ENCODE data around the gene CEMP1. TPM values are rescaled to one million over a fixed set of nuclear protein-coding genes. Genes with fewer than 3 reads are reported as not detected.
"Not testable (repeated sequence)": the region's sequence is repeated elsewhere in the genome, so short reads cannot be mapped to it uniquely, and the experiment has no call there.

The CEMP1 gene
- not detected for total RNA-seq
- long read RNA-seq, donor 1, result 0 reads
- long read RNA-seq, donor 2, result 0 reads

- intact Hi-C loops (cut with DNase I), result no loop called here
- no peak for DNase-seq (ENCODE audit: low spot score)
Observed at GRCh38 chr16:2531371-2531695, at the start of gene CEMP1. TSS of gene CEMP1 (minus strand) at chr16:2531408. CDS start at chr16:2531073, 335 bp downstream.

DNA sequence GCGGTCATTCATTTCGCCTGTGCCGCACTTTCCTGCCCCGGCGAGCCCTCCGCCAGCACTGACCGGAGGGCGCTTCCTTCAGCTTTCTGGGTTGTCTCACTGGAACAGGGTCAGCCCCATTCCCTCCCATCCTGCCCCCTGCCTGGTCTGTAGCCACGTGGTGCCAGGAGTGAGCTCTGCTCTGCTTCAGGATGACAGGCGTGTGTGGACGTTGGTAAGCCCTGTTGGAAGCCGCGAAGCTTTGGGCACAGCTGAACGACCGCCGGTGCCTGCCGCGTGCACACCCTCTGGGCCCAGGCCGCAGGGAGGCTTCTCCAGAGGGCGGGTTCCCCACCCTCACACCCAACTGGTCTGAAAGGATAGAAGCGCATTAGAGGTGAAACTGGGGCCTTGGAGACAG, 49.6 kb upstream of the CEMP1 start:
- DNase-seq (ENCODE audit: low spot score); intact Hi-C loops (cut with DNase I): not testable (repeated sequence)

GRCh38 chr16:2580143-2580542, 48.9 kb upstream of the CEMP1 start:
- intact Hi-C loops (cut with DNase I), result not testable (repeated sequence)
- DNase-seq (ENCODE audit: low spot score), result peak; percentile 59

DNA sequence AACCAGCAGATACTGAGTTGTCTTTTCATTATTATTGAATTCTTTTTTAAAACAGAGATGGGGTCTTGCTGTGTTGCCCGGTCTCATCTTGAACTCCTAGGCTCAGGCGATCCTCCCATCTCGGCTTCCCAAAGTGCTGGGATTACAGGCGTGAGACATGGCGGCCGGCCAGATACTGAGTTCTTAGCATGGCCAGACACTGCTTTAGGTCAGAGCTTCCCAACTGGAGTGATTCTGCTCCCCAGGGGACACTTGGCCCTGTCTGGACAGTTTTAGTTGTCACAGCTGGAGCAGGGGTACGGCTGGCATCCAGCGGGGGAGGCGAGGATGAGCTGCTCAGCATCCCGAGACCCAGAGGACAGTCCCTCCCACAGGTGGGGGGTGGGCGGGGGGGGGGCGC, 47.7 kb upstream of the CEMP1 start:
- DNase-seq (ENCODE audit: low spot score); intact Hi-C loops (cut with DNase I): not testable (repeated sequence)

- intact Hi-C loops (cut with DNase I), result not testable (repeated sequence)
Observed at GRCh38 chr16:2577044-2577443, 45.8 kb upstream of the CEMP1 start.

GRCh38 chr16:2575839-2576238, 44.6 kb upstream of the CEMP1 start:
- peak; percentile 13 for DNase-seq (ENCODE audit: low spot score)
- intact Hi-C loops (cut with DNase I), result not testable (repeated sequence)

More at GRCh38 chr16:2577044-2577443, 45.8 kb upstream of the CEMP1 start:
- DNase-seq (ENCODE audit: low spot score), result not testable (repeated sequence)

DNA sequence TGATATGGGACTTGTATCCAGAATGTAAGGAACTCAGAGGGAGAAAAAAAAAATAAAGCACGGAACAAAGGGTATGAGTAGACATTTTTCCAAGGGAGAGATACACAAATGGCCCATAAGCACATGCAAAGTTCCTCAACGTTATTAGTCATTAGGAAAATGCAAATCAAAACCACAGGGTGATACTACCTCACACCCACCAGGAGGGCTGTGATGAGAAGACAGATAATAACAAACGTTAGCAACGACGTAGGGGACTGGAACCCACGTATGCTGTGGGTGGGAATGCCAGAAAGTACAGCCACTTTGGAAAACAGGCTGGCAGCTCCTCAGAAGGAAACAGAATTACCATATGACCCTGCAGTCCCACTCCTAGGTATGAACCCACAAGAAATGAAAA, 41.5 kb upstream of the CEMP1 start:
- DNase-seq (ENCODE audit: low spot score); intact Hi-C loops (cut with DNase I): not testable (repeated sequence)

GRCh38 chr16:2568573-2568972, 37.4 kb upstream of the CEMP1 start:
- intact Hi-C loops (cut with DNase I); DNase-seq (ENCODE audit: low spot score): not testable (repeated sequence)

- intact Hi-C loops (cut with DNase I); DNase-seq (ENCODE audit: low spot score): not testable (repeated sequence)
Observed at GRCh38 chr16:2567506-2567905, 36.3 kb upstream of the CEMP1 start.

DNA sequence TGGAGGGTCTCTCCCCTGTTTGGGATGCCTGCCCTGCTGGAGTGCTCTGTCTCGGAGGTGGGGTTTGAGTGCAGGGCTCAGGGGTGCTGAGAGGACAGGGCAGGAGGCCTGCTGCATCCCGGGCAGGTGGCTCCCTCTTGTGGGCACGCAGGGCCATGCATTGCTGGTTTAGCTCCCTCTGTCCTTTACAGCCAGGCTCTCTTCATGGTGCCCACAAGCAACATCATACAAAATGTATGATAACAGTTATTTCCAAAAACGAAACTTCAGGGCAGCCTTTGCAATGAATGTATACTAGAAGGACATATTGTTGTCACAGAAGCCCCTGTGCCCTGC, 29.6 kb upstream of the CEMP1 start:
- intact Hi-C loops (cut with DNase I), result not testable (repeated sequence)
- DNase-seq (ENCODE audit: low spot score), result peak; percentile 87

- intact Hi-C loops (cut with DNase I); DNase-seq (ENCODE audit: low spot score): not testable (repeated sequence)
Observed at GRCh38 chr16:2560131-2560797, 29.1 kb upstream of the CEMP1 start.

GRCh38 chr16:2557150-2557549, 25.9 kb upstream of the CEMP1 start:
- intact Hi-C loops (cut with DNase I), result not testable (repeated sequence)

DNA sequence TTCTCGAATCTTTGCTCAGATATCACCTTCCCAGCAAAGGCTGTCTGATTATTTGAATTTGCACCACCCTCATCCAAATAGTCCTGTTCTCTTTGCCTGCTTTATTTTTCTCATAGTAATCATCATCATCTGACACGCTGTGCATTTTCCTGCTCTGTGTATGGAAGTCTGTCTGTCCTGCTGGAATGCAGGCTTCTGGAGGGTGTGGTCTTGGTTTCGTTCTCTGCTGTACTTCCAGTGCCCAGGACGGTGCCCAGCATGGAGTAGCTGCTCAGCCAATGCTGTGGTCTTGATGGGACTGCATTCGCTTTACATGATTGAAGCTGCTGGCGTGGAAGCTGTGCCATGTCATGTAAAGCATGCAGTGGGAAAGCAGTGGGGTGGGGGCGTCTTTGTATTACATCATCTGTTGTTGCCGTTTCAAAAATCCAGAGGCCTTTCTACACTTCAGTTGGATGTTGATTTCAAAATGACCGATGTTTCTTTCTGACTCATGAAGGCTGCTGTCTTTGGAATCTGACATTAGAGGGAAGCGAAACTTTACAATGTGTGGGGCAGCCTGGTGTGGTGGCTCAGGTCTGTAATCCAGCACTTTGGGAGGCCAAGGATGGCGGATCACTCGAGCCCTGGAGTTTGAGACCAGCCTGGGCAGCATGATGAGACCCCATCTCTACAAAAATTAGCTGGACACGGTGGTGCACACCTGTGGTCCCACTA, 23.7 kb upstream of the CEMP1 start:
- DNase-seq (ENCODE audit: low spot score); intact Hi-C loops (cut with DNase I): not testable (repeated sequence)

More at GRCh38 chr16:2557150-2557549, 25.9 kb upstream of the CEMP1 start:
- not testable (repeated sequence) for DNase-seq (ENCODE audit: low spot score)

DNA sequence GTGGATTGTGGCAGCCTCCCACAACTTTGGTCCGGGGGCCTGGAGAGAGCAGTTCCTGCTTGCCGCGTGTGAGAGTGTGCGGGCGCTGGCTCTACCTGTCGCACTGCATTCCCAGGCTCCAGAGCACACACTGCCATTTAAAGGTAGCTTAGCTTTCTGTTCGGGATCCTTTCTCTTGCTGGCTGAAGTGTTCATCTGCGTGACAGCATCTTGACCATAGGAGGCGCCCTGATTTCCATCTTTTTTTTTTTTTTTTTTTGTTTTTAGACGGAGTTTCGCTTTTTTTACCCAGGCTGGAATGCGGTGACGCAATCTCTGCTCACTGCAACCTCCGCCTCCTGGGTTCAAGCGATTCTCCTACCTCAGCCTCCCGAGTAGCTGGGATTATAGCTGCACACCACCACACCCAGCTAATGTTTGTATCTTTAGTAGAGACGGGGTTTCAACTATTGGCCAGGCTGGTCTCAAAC, 20.2 kb upstream of the CEMP1 start:
- intact Hi-C loops (cut with DNase I), result not testable (repeated sequence)
- DNase-seq (ENCODE audit: low spot score), result peak; percentile 38

DNA sequence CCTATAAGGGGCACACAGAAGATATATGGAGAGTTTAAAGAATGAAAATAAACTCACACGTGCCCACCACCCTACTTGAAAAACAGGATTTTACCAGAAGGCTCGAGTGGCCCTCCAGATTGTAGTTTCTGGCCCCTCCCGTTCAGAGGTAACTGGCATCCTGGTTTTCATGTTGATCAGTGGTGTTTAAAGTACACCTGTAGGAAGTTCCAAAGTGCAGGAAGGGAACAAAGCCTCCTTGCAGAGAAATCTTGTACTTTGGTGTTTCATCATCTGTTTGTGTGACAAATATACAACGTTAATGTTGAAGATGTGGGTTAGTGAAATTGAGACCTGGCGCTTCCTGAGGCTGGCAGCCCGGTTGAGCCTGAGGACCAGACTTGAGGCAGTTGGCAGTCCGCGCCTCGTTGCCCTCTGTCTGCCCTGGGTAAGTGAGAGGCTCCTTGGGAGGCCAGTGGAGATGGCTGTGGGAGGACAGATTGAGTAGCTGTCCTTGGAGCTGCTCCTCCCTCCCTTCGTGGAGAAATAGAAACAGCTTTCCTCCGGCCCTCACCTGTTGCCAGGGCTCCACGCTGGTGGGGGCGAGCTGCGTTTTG, 19.2 kb upstream of the CEMP1 start:
- DNase-seq (ENCODE audit: low spot score); intact Hi-C loops (cut with DNase I): not testable (repeated sequence)

GRCh38 chr16:2543771-2544170, 12.6 kb upstream of the CEMP1 start:
- DNase-seq (ENCODE audit: low spot score); intact Hi-C loops (cut with DNase I): not testable (repeated sequence)

- DNase-seq (ENCODE audit: low spot score); intact Hi-C loops (cut with DNase I): not testable (repeated sequence)
Observed at GRCh38 chr16:2541409-2541808, 10.2 kb upstream of the CEMP1 start.

- DNase-seq (ENCODE audit: low spot score); intact Hi-C loops (cut with DNase I): not testable (repeated sequence)
Observed at GRCh38 chr16:2540912-2541311, 9.7 kb upstream of the CEMP1 start.

GRCh38 chr16:2539845-2540458, 8.7 kb upstream of the CEMP1 start:
- intact Hi-C loops (cut with DNase I); DNase-seq (ENCODE audit: low spot score): not testable (repeated sequence)

Measured in posterior vena cava (tissue), 2 donors.